Tibial nerve (tissue), 4 donors: ENCODE measurements around the gene URI1.

ENCODE experiments used
- EP300 ChIP-seq, 2 donors: sonication (generic); formaldehyde crosslinking; IDR thresholded peaks; one replicate each; pipeline ENCODE4 v1.6.1; 2017; ENCODE audit warnings: antibody characterized with exemption in 2 of 2, mild to moderate bottlenecking in 1 of 2
- POLR2A ChIP-seq, 2 donors: fragments of 450-650 bp; IDR thresholded peaks; one replicate each; pipeline ENCODE4 v1.6.1; 2017; ENCODE audit warnings: antibody characterized with exemption in 2 of 2, mild to moderate bottlenecking in 2 of 2, moderate library complexity in 2 of 2
- TF ChIP-seq, protein P1 (sequence below), 5 experiments: fragments of 200-600 bp in 3 of 5; fragments of 450-650 bp in 2 of 5; sonication (generic) in 3 of 5; IDR thresholded peaks; one replicate each; pipeline ENCODE4 v1.5.1; 2016 to 2019; ENCODE audit warnings: antibody characterized with exemption in 5 of 5, mild to moderate bottlenecking in 3 of 5, moderate library complexity in 2 of 5

DNA sequence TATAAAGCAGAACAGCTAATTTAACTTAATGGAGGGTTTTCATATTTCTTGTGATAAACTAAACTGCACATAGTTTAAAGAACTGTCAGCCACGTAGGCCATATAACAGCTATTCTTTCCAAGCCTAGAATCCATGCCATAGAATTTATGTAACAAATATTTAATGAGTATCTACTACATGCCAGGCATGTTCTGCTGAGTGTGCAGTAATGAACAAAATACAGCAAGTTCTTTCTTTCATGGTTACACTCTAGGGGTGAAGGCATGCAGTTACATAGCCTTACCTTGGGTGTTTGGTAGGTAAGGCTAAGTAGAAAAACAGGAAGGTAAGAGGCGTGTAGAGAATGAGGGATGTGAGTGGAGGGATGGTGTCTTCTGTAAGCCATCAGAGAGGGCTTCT is 4.6 kb downstream of the URI1 start:
- TF ChIP-seq, protein P1, sequence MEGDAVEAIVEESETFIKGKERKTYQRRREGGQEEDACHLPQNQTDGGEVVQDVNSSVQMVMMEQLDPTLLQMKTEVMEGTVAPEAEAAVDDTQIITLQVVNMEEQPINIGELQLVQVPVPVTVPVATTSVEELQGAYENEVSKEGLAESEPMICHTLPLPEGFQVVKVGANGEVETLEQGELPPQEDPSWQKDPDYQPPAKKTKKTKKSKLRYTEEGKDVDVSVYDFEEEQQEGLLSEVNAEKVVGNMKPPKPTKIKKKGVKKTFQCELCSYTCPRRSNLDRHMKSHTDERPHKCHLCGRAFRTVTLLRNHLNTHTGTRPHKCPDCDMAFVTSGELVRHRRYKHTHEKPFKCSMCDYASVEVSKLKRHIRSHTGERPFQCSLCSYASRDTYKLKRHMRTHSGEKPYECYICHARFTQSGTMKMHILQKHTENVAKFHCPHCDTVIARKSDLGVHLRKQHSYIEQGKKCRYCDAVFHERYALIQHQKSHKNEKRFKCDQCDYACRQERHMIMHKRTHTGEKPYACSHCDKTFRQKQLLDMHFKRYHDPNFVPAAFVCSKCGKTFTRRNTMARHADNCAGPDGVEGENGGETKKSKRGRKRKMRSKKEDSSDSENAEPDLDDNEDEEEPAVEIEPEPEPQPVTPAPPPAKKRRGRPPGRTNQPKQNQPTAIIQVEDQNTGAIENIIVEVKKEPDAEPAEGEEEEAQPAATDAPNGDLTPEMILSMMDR (IDR thresholded peaks at IDR 0.05), result no peak
- TF ChIP-seq POLR2A (IDR thresholded peaks at IDR 0.05), result no peak
- TF ChIP-seq EP300 (IDR thresholded peaks at IDR 0.05), result no peak
